Gastrocnemius medialis (tissue), 4 donors: ENCODE measurements around the gene C11orf91.

Experiments
- CTCF ChIP-seq, 5 experiments: fragments of 450-650 bp in 3 of 5; fragments of 200-600 bp in 2 of 5; sonication (generic) in 2 of 5; IDR thresholded peaks in 4 of 5; conservative IDR thresholded peaks in 1 of 5; 1 replicate in 4 of 5; 2 replicates in 1 of 5; pipeline ENCODE4 v1.5.1; 2016 to 2019; ENCODE audit warnings: antibody characterized with exemption in 5 of 5, mild to moderate bottlenecking in 3 of 5, moderate library complexity in 3 of 5
- POLR2A ChIP-seq, 2 donors: fragments of 450-650 bp; IDR thresholded peaks; one replicate each; pipeline ENCODE4 v1.6.1; 2017; ENCODE audit warnings: antibody characterized with exemption in 2 of 2, mild to moderate bottlenecking in 2 of 2, moderate library complexity in 2 of 2

- no peak for TF ChIP-seq POLR2A (IDR thresholded peaks at IDR 0.05)
- TF ChIP-seq CTCF (IDR thresholded peaks at IDR 0.05 in 4 of 5, conservative IDR thresholded peaks at IDR 0.05 in 1 of 5) = no peak
These were observed 42.9 kb downstream of the C11orf91 start for GRCh38 chr11:33657757-33658156.
